GM18526 (cell line): ENCODE results near the gene KMT2A.

Experiments
- POLR2A ChIP-seq: IDR thresholded peaks from 3 replicates; pipeline ENCODE4 v1.6.1; 2011; ENCODE audit not compliant: insufficient read length; ENCODE audit errors: extremely low read depth

Gene KMT2A

DNA sequence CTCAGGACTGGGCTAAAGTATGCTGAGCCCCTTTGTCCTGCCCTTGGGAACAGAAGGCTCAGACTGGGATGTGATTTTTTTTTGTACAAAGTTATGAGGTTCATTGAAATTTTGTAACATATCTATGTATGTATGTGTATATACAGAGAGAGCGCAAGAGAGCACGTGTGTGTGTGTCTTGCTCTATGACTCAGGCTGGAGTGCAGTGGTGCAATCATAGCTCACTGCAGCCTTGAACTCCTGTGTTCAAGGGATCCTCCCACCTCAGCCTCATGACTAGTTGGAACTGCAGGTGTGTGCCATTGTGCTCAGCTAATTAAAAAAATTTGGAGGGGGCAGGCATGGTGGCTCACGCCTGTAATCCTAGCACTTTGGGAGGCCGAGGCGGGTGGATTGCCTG is 100.4 kb downstream of the KMT2A start:
- no peak for TF ChIP-seq POLR2A

DNA sequence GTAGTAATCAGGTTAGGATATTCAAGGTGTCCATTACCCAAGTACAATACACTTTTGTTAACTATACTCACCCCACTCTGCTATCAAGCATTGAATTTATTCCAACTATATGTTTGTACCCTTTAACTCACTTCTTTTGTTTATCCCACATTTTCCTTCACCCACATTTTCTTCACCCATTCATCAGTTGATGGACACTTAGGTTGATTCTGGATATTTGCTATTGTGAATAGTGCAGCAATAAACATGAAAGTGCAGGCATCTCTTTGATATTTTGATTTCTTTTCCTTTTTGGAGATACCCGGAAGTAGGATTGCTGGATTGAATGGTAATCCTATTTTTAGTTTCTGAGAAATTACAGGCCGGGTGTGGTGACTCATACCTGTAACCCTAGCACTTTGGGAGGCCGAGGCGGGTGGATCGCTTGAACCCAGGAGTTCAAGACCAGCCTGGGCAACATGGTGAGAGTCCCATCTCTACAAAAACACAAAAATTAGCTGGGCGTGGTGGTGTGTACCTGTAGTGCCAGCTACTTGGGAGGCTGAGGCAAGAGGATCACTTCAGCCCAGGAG is 101.2 kb downstream of the KMT2A start:
- TF ChIP-seq POLR2A, result no peak

GRCh38 chr11:118544010-118544646 is 107.8 kb downstream of the KMT2A start:
- no peak for TF ChIP-seq POLR2A

DNA sequence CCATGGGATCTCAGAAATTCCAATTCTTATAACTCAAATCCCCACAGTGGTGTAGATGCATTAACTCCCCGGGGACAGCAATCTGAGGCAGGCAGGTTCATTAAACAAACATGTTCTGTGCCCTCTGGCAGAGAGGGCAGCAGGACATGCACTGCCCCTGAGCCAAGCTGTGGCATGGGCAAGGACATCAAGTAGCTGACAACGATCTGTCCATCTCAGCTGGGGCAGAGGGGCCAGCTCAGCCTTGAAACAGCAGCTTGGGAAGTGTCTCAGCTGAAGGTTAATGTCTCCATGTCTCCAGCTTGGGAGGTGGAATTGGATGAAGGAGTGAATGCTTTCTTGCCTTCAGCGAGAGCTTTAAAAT is 108.3 kb downstream of the KMT2A start:
- no peak for TF ChIP-seq POLR2A

GRCh38 chr11:118545533-118545932 is 109.2 kb downstream of the KMT2A start:
- TF ChIP-seq POLR2A, result no peak

DNA sequence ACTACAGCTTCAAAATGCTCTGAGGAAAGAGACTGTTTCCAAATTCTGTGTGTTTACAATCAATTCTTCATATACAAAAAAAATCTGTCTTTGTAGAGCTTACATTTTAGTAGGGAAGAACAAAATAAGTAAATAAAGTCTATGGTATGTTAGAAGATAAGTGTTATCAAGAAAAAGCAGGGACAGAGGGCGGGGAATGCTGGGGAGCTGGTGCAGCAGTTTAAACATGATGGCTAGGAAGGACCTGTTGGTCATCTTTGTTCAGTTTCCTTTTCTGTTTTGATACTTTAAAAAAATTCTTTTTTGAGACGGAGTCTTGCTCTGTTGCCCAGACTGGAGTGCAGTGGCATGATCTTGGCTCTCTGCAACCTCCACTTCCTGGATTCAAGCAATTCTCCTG is 110.8 kb downstream of the KMT2A start:
- TF ChIP-seq POLR2A, result no peak

GRCh38 chr11:118552341-118552740 is 116.0 kb downstream of the KMT2A start:
- TF ChIP-seq POLR2A, result no peak

GRCh38 chr11:118560806-118561205 is 124.5 kb downstream of the KMT2A start:
- TF ChIP-seq POLR2A, result no peak

GRCh38 chr11:118565051-118565450 is 128.8 kb downstream of the KMT2A start:
- no peak for TF ChIP-seq POLR2A

GRCh38 chr11:118569670-118570069 is 133.4 kb downstream of the KMT2A start:
- TF ChIP-seq POLR2A, result no peak

- no peak for TF ChIP-seq POLR2A
Observed at GRCh38 chr11:118570787-118571186, 134.5 kb downstream of the KMT2A start.

GRCh38 chr11:118572061-118572980 is 136.0 kb downstream of the KMT2A start, which contains the start of gene ARCN1:
Gene ARCN1 (plus strand): TSS chr11:118572409. CDS start chr11:118572548, 139 bp downstream.
- peak; percentile 84 for TF ChIP-seq POLR2A

DNA sequence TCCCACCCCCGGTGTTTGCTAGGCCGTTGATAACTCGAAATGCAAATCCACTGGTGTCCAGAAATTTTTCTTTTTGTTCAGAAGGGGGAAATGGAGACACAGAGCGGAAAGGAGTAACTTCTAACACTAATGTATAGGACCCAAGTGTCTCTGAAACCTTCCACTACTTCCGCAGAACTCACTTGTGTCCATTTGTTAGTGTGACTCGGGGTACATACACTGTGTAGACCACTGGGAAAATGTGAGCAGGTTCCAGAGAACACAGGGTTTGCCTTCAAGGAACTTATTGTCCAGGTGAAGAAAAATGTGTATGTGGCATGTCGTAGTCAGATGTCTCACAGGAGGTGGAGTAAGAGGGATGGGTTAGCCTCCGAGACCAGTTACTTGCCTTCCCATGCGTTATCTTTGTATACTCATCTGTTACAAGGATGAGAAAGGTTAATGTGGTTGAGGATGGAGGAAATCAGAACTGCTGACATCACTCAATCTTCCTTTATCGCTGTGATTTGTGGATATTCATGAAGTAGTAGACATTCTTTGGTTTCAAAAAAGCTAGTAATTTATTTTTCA is 136.8 kb downstream of the KMT2A start:
- no peak for TF ChIP-seq POLR2A

DNA sequence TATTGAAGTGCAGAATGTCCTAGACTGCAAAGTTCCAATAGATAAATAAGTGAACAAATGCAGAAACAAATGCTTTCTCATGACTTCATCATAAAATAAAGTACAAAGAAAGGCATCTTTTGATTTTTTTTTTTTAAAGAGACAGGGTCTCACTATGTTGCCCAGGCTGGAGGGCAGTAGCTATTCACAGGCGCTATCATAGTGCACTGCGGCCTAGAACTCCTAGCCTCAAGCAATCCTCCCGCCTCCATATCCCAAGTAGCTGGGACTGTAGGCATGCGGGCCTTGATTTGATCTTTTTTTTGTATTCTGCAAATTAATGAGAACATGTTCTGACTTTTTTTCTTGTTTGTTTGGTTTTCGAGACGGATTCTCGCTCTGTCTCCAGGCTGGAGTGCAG is 138.3 kb downstream of the KMT2A start:
- no peak for TF ChIP-seq POLR2A
